Suprapubic skin (tissue), 4 donors: Measurements from ENCODE around the gene DCP1B.

Source experiments
- CTCF ChIP-seq, 2 donors: fragments of 200-600 bp in 1 of 2; fragments of 450-650 bp in 1 of 2; sonication (generic) in 1 of 2; IDR thresholded peaks; one replicate each; pipeline ENCODE4 v1.5.1; 2016 to 2019; ENCODE audit warnings: antibody characterized with exemption in 2 of 2, mild to moderate bottlenecking in 1 of 2, moderate library complexity in 1 of 2
- EP300 ChIP-seq: sonication (generic); formaldehyde crosslinking; IDR thresholded peaks from one replicate; pipeline ENCODE4 v1.6.1; 2017; ENCODE audit warnings: antibody characterized with exemption
- POLR2A ChIP-seq, 2 donors: fragments of 450-650 bp; IDR thresholded peaks; one replicate each; pipeline ENCODE4 v1.6.1; 2017; ENCODE audit warnings: antibody characterized with exemption in 2 of 2, mild to moderate bottlenecking in 2 of 2, moderate library complexity in 2 of 2
- POLR2AphosphoS5 ChIP-seq, 3 donors: sonication (generic); formaldehyde crosslinking; IDR thresholded peaks; one replicate each; pipeline ENCODE4 v1.6.1; 2017; ENCODE audit warnings: antibody characterized with exemption in 3 of 3

GRCh38 chr12:1931642-1932041 is 72.6 kb downstream of the DCP1B start:
- TF ChIP-seq CTCF (IDR thresholded peaks at IDR 0.05) (no peak), POLR2A (IDR thresholded peaks at IDR 0.05) (no peak), POLR2AphosphoS5 (IDR thresholded peaks at IDR 0.05) (no peak), EP300 (no peak)
